Measurements from ENCODE around the gene BMP7.

GRCh38 chr20:57265336-57265996 lies 975 bp downstream of the BMP7 start:
- TF ChIP-seq CTCF (conservative IDR thresholded peaks at IDR 0.05; ENCODE audit: low read depth in 2 of 2): no peak
- peak; percentile 51 for TF ChIP-seq EZH2 (IDR thresholded peaks at IDR 0.05; ENCODE audit: low read depth, unreplicated experiment)
- TF ChIP-seq ZNF462 (CRISPR knock-in tag; IDR thresholded peaks at IDR 0.05): no peak
- no peak for TF ChIP-seq REST (IDR thresholded peaks at IDR 0.05; ENCODE audit: unreplicated experiment)
- no peak for TF ChIP-seq ZNF114 (CRISPR knock-in tag; IDR thresholded peaks at IDR 0.05)
- no peak for TF ChIP-seq EZH2phosphoT487 (IDR thresholded peaks at IDR 0.05; ENCODE audit: unreplicated experiment)
- no peak for TF ChIP-seq JUNB (IDR thresholded peaks at IDR 0.05; ENCODE audit: unreplicated experiment)
- TF ChIP-seq ETS1 (IDR thresholded peaks at IDR 0.05): no peak
- no peak for TF ChIP-seq POLR2AphosphoS5 (IDR thresholded peaks at IDR 0.05; ENCODE audit: low read depth)
- no peak for TF ChIP-seq STAT1 (IDR thresholded peaks at IDR 0.05; ENCODE audit: unreplicated experiment)

Data from GM23338 (cell line).